ENCODE measurements around the gene BFSP2.

Gene BFSP2

GRCh38 chr3:133424937-133425869 is 25.3 kb downstream of the BFSP2 start:
- H3K4me3 ChIP-seq (ENCODE audit: low read depth in 1 of 2, low read length in 1 of 2), result no peak overlapping the region
- no peaks in the 10 kb centered on the region for H3K36me3 ChIP-seq
- peaks cover 34% of the 10 kb centered on the region for H3K27me3 ChIP-seq
- no peaks in the 10 kb centered on the region for H3K9me3 ChIP-seq
- peaks cover 0 to 7% of the 10 kb centered on the region in 2 experiments for H3K4me1 ChIP-seq (ENCODE audit: control insufficient read depth in 1 of 2, insufficient read depth in 1 of 2, low read depth in 1 of 2, low read length in 1 of 2)
- no peak overlapping the region for H3K27ac ChIP-seq
- no peak for TF ChIP-seq CTCF (IDR thresholded peaks at IDR 0.05)

- H3K4me1 ChIP-seq (ENCODE audit: control insufficient read depth in 1 of 2, insufficient read depth in 1 of 2, low read depth in 1 of 2, low read length in 1 of 2), result peaks cover 0 to 7% of the 10 kb centered on the region in 2 experiments
- no peak for TF ChIP-seq CTCF (IDR thresholded peaks at IDR 0.05)
- H3K27me3 ChIP-seq, result peaks cover 34% of the 10 kb centered on the region
These were observed 26.0 kb downstream of the BFSP2 start for GRCh38 chr3:133425898-133426297.

GRCh38 chr3:133426721-133427120 is 26.9 kb downstream of the BFSP2 start:
- Histone ChIP-seq H3K27me3 (peaks cover 34% of the 10 kb centered on the region), H3K27ac (no peak overlapping the region), H3K4me1 (ENCODE audit: control insufficient read depth in 1 of 2, insufficient read depth in 1 of 2, low read depth in 1 of 2, low read length in 1 of 2) (peaks cover 0 to 7% of the 10 kb centered on the region in 2 experiments), H3K9me3 (no peaks in the 10 kb centered on the region), H3K4me3 (ENCODE audit: low read depth in 1 of 2, low read length in 1 of 2) (no peak overlapping the region), H3K36me3 (no peaks in the 10 kb centered on the region)
- TF ChIP-seq CTCF (IDR thresholded peaks at IDR 0.05), result no peak

More at GRCh38 chr3:133425898-133426297, 26.0 kb downstream of the BFSP2 start:
- no peaks in the 10 kb centered on the region for H3K9me3 ChIP-seq
- no peak overlapping the region for H3K4me3 ChIP-seq (ENCODE audit: low read depth in 1 of 2, low read length in 1 of 2)
- no peaks in the 10 kb centered on the region for H3K36me3 ChIP-seq
- no peak overlapping the region for H3K27ac ChIP-seq

- TF ChIP-seq CTCF (IDR thresholded peaks at IDR 0.05), result no peak
- no peak overlapping the region for H3K4me3 ChIP-seq (ENCODE audit: low read depth in 1 of 2, low read length in 1 of 2)
- no peak overlapping the region for H3K27ac ChIP-seq
- H3K27me3 ChIP-seq, result peaks cover 26% of the 10 kb centered on the region
- H3K9me3 ChIP-seq, result no peaks in the 10 kb centered on the region
- peaks cover 0 to 10% of the 10 kb centered on the region in 2 experiments for H3K4me1 ChIP-seq (ENCODE audit: control insufficient read depth in 1 of 2, insufficient read depth in 1 of 2, low read depth in 1 of 2, low read length in 1 of 2)
- H3K36me3 ChIP-seq, result no peaks in the 10 kb centered on the region
These were observed 28.7 kb downstream of the BFSP2 start for GRCh38 chr3:133428552-133428951.

GRCh38 chr3:133429063-133429462 is 29.2 kb downstream of the BFSP2 start:
- H3K36me3 ChIP-seq, result no peaks in the 10 kb centered on the region
- H3K27ac ChIP-seq, result no peak overlapping the region
- no peak for TF ChIP-seq CTCF (IDR thresholded peaks at IDR 0.05)
- H3K27me3 ChIP-seq, result peaks cover 26% of the 10 kb centered on the region
- no peak overlapping the region for H3K4me3 ChIP-seq (ENCODE audit: low read depth in 1 of 2, low read length in 1 of 2)
- peaks cover 0 to 7% of the 10 kb centered on the region in 2 experiments for H3K4me1 ChIP-seq (ENCODE audit: control insufficient read depth in 1 of 2, insufficient read depth in 1 of 2, low read depth in 1 of 2, low read length in 1 of 2)
- no peaks in the 10 kb centered on the region for H3K9me3 ChIP-seq

Measured in neutrophil (primary cell).